GM23248 (cell line): ENCODE results near the gene FN3KRP. TPM values are rescaled to one million over a fixed set of nuclear protein-coding genes. Genes with fewer than 3 reads are reported as not detected.

ENCODE experiments used
- DNase-seq: peaks from one replicate; pipeline ENCODE4 v3.0.0-alpha.2; 2015
- H2AFZ ChIP-seq: fragments of 200-600 bp; sonication (generic); 2 replicates; pipeline ENCODE4 v1.6.1; 2016; ENCODE audit warnings: antibody characterized with exemption
- H3F3A ChIP-seq: fragments of 200-600 bp; sonication (generic); 2 replicates; pipeline ENCODE4 v1.6.1; 2016; ENCODE audit warnings: mild to moderate bottlenecking, antibody characterized with exemption, mixed run types; ENCODE audit not compliant: insufficient read depth
- H3K27ac ChIP-seq: fragments of 200-600 bp; sonication (generic); 2 replicates; pipeline ENCODE4 v1.5.1; 2016; ENCODE audit warnings: mild to moderate bottlenecking
- H3K27me3 ChIP-seq: fragments of 200-600 bp; sonication (generic); replicated peaks from 2 replicates; pipeline ENCODE4 v1.6.1; 2016; ENCODE audit warnings: mild to moderate bottlenecking; ENCODE audit not compliant: insufficient read depth
- H3K36me3 ChIP-seq: fragments of 200-600 bp; sonication (generic); 2 replicates; pipeline ENCODE4 v1.6.1; 2016; ENCODE audit warnings: low read depth, mild to moderate bottlenecking
- H3K4me1 ChIP-seq: fragments of 200-600 bp; sonication (generic); 2 replicates; pipeline ENCODE4 v1.6.1; 2016; ENCODE audit warnings: mild to moderate bottlenecking; ENCODE audit not compliant: insufficient read depth
- H3K4me2 ChIP-seq: fragments of 200-600 bp; sonication (generic); one replicate; pipeline ENCODE4 v1.6.1; 2016; ENCODE audit warnings: mild to moderate bottlenecking; ENCODE audit not compliant: unreplicated experiment
- H3K4me3 ChIP-seq: fragments of 200-600 bp; sonication (generic); 2 replicates; pipeline ENCODE4 v1.5.1; 2016; ENCODE audit warnings: mild to moderate bottlenecking
- H3K79me2 ChIP-seq: fragments of 200-600 bp; sonication (generic); 2 replicates; pipeline ENCODE4 v1.6.1; 2016; ENCODE audit warnings: mild to moderate bottlenecking; ENCODE audit not compliant: insufficient read depth
- H3K9ac ChIP-seq: fragments of 200-600 bp; sonication (generic); 2 replicates; pipeline ENCODE4 v1.6.1; 2016; ENCODE audit warnings: mild to moderate bottlenecking
- H3K9me2 ChIP-seq: fragments of 200-600 bp; sonication (generic); 2 replicates; pipeline ENCODE4 v1.6.1; 2016; ENCODE audit warnings: mixed run types, mild to moderate bottlenecking, moderate library complexity; ENCODE audit not compliant: insufficient read depth
- H3K9me3 ChIP-seq: fragments of 200-600 bp; sonication (generic); one replicate; pipeline ENCODE4 v1.6.1; 2017; ENCODE audit warnings: low read depth
- H4K20me1 ChIP-seq: fragments of 200-600 bp; sonication (generic); 2 replicates; pipeline ENCODE4 v1.6.0; 2016; ENCODE audit not compliant: insufficient read depth
- EZH2 ChIP-seq: fragments of 200-600 bp; sonication (generic); IDR thresholded peaks from 2 replicates; pipeline ENCODE4 v1.6.1; 2018; ENCODE audit warnings: antibody characterized with exemption, mild to moderate bottlenecking; ENCODE audit not compliant: insufficient read depth, poor library complexity, severe bottlenecking
- EZH2phosphoT487 ChIP-seq: fragments of 200-600 bp; sonication (generic); IDR thresholded peaks from 2 replicates; pipeline ENCODE4 v1.6.1; 2018; ENCODE audit warnings: antibody characterized with exemption, moderate library complexity, mild to moderate bottlenecking, low read depth; ENCODE audit not compliant: insufficient read depth
- WGBS, 2 experiments: methylation state at CpG; one replicate each; pipeline ENCODE4 v1.1.6; 2015 to 2017; ENCODE audit warnings: low lambda C conversion rate in 2 of 2, low coverage in 1 of 2; ENCODE audit errors: missing lambda C conversion rate in 2 of 2; 5-methylcytosine and 5-hydroxymethylcytosine counted together
- in situ Hi-C: fragments of 300-500 bp; cut with MboI; formaldehyde crosslinking; loops from 2 replicates; pipeline ENCODE4 v1.15.0; 2020
- polyA plus RNA-seq: library from polyadenylated mRNA; unstranded; fragments of >200 nt; fragmentation: Nextera tagmentation; extraction: Ambion mirVana; gene quantifications from 2 replicates; pipeline ENCODE4 v1.2.1, GENCODE V29; 2016
- total RNA-seq: library from RNA; depleted of rRNA; stranded (reverse); fragments of >200 nt; shearing (Covaris generic); gene quantifications from 2 replicates; pipeline ENCODE4 v1.2.3, GENCODE V29; 2014

Gene FN3KRP
- total and polyA plus RNA-seq, 2 experiments from 2014 or later, result 33.8 to 45.2 TPM

DNA sequence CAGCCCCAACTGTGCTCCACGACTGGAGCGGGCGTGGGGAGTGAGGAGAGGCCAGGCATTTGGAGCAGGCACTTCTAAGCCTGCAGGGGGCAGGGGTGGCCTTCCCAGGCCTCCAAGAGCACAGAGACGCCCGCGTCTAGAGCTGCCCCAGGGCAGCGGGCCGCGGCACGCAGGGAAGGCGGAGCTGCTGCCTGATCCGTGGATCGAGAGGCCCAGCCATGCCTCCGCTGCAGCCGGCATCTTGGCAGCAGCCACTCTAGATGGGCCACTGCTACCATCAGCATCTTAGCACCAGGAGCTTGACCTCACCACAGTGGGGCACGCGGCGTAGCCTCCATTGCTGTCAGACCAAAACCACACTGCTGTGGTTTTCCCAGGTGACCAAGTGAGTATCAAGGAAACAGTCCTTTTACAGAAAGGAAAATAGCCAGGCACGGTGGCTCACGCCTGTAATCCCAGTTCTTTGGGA lies 47.8 kb upstream of the FN3KRP start:
- in situ Hi-C loops, result no loop called here
- H3F3A ChIP-seq, result no peaks in the 10 kb centered on the region
- H3K4me3 ChIP-seq, result peak overlapping the region; percentile 29; the same call in 1 of the 2 replicates
- peak overlapping the region; percentile 49 for H3K4me2 ChIP-seq
- H4K20me1 ChIP-seq, result no peaks in the 10 kb centered on the region
- H3K9me3 ChIP-seq, result no peaks in the 10 kb centered on the region
- H3K27me3 ChIP-seq, result no peaks in the 10 kb centered on the region
- H3K79me2 ChIP-seq, result no peaks in the 10 kb centered on the region
- H3K9me2 ChIP-seq, result no peaks in the 10 kb centered on the region
- peaks cover 8% of the 10 kb centered on the region; the same call in 1 of the 2 replicates for H3K4me1 ChIP-seq
- H3K27ac ChIP-seq, result no peak overlapping the region
- peak; percentile 90 for DNase-seq
- 26 to 31% methylated on average over 19 to 20 of the region's 20 CpGs for WGBS, 2 experiments
- peak overlapping the region; percentile 69 for H2AFZ ChIP-seq
- no peak for TF ChIP-seq EZH2phosphoT487
- TF ChIP-seq EZH2, result no peak
- peak overlapping the region; percentile 21 for H3K9ac ChIP-seq
- H3K36me3 ChIP-seq, result no peaks in the 10 kb centered on the region

DNA sequence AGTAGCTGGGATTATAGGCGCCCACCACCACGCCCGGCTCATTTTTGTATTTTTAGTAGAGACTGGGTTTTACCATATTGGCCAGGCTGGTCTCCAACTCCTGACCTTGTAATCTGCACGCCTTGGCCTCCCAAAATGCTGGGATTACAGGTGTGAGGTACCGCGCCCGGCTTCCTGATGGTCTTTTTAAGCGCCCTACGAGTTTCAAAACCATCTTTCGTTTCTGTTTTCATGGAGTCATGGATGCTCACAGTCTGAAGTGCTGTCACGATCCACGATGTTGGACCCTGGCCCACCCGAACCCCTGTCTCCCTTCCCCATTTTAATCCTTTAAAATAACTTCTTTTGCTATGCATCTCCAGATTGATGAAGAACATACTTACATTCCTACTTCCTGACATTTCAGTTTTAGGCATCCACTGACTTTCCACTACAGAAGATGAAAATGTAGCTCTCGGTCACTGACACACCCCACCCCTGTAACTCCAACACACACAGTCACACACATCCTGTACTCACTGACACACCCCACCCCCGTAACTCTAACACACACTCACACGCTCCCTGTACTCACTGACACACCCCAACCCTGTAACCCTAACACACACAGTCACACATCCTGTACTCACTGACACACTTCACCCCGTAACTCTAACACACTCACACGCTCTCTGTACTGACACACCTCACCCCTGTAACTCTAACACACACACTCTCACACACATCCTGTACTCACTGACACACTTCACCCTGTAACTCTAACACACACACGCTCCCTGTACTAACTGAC lies 45.6 kb upstream of the FN3KRP start:
- H3K9me3 ChIP-seq, result no peaks in the 10 kb centered on the region
- 0 out of 2 replicates have a peak overlapping the region, but pooled peaks have one; percentile 31 for H3K9ac ChIP-seq
- no peaks in the 10 kb centered on the region for H3K9me2 ChIP-seq
- no peak overlapping the region for H3K4me3 ChIP-seq
- no peaks in the 10 kb centered on the region for H3K36me3 ChIP-seq
- H3K79me2 ChIP-seq, result no peaks in the 10 kb centered on the region
- 91% methylated on average over 19 of the region's 19 CpGs for WGBS, 2 experiments
- TF ChIP-seq EZH2, result no peak
- no peak for TF ChIP-seq EZH2phosphoT487
- DNase-seq, result no peak
- H3K4me2 ChIP-seq, result no peak overlapping the region
- no peak overlapping the region for H2AFZ ChIP-seq
- peaks cover 8% of the 10 kb centered on the region; the same call in 1 of the 2 replicates for H3K4me1 ChIP-seq
- in situ Hi-C loops, result no loop called here
- peak overlapping the region; percentile 26; the same call in 1 of the 2 replicates for H3K27ac ChIP-seq
- H3F3A ChIP-seq, result no peaks in the 10 kb centered on the region
- no peaks in the 10 kb centered on the region for H4K20me1 ChIP-seq
- H3K27me3 ChIP-seq, result no peaks in the 10 kb centered on the region

DNA sequence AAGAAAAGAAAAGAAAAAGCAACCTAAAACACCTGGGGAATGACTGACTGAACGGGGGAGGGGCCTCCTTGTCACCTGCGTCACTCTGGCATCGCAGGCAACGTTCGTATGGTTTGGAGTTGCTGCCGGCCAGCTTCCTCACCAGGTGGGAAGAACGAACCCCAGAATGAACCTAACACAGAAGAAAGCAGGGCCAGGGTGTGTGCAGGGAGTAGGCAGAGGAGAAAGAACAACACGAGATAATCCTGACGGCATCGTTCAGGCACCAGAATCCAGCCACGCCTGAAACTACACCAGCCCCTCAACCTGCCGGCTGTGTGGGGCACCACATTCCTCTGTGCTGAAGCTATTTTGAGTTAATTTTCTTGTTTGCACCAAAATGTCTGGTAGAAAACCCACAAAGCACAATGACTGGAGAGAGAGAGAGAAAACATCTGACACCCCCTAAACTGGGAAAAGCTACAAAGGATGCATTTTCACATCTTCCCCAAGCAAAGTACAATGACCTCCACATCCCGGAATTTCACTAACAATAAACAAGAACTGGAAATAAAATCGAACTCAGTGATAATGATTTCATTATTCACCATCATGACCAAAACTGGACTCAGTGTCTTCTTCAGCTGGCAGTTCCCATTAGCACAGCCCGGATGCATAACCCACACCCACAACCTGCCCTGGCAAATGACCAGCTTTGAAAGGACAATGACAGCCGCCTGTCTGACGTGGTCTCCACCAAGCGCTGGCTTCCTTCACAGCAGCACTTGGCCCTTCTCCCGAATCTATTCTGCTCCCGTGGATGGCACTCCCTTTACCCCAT lies 41.6 kb upstream of the FN3KRP start:
- DNase-seq, result no peak
- Histone ChIP-seq H3K36me3 (no peaks in the 10 kb centered on the region), H3K9me3 (no peaks in the 10 kb centered on the region), H3K27ac (no peak overlapping the region), H3K27me3 (no peaks in the 10 kb centered on the region), H3K4me2 (no peak overlapping the region), H3K4me1 (peaks cover under 1% of the 10 kb centered on the region; the same call in 1 of the 2 replicates), H3F3A (no peaks in the 10 kb centered on the region), H2AFZ (no peak overlapping the region), H3K4me3 (no peak overlapping the region), H4K20me1 (no peaks in the 10 kb centered on the region), H3K9ac (no peak overlapping the region), H3K79me2 (no peaks in the 10 kb centered on the region), H3K9me2 (no peaks in the 10 kb centered on the region)
- TF ChIP-seq EZH2phosphoT487, result no peak
- in situ Hi-C loops, result no loop called here
- 74 to 76% methylated on average over 19 to 20 of the region's 20 CpGs for WGBS, 2 experiments

DNA sequence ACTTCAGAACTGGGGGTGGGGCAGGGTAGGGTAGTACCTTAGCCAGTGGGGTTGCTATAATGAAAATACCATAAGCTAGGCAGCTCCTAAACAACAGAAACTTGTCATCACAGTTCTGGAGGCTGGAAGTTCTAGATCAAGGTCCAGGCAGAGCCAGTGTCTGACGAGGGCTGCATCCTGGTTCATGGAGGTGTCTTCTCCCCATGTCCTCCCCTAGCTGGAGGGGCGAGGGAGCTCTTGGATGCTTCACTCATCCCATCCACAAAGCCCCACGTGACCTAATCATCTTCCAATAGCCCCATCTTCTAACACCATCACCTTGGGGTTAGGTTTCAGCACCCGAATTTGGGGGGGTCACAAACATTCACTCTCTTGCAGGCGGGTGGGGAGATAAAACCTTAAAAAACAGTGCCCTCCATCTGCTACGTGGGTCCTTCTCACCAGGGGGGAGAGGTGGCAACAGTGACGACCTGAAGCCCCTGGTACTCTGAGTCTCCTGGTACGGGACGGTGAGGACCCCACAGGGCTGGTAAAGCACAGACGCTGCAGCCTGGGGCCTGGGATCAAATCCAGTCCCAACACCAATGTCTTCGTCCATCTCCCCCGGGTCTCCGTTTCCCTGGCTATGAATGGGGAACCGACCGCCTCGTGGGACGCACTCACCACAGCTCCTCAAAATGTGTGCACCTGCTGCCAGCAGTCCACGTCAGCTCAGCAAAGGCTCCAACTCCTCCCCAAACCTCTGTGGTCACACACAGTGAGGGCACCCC lies 40.8 kb upstream of the FN3KRP start:
- no peaks in the 10 kb centered on the region for H3K79me2 ChIP-seq
- no peak overlapping the region for H3K4me3 ChIP-seq
- WGBS, 2 experiments, result 83 to 84% methylated on average over 16 to 18 of the region's 18 CpGs
- no peak overlapping the region for H3K9ac ChIP-seq
- no peaks in the 10 kb centered on the region for H4K20me1 ChIP-seq
- H3K4me1 ChIP-seq, result no peaks in the 10 kb centered on the region
- no peak overlapping the region for H2AFZ ChIP-seq
- TF ChIP-seq EZH2phosphoT487, result no peak
- TF ChIP-seq EZH2, result no peak
- no peak overlapping the region for H3K27ac ChIP-seq
- in situ Hi-C loops, result no loop called here
- H3K27me3 ChIP-seq, result no peaks in the 10 kb centered on the region
- no peaks in the 10 kb centered on the region for H3F3A ChIP-seq
- no peak for DNase-seq
- no peaks in the 10 kb centered on the region for H3K9me3 ChIP-seq
- H3K9me2 ChIP-seq, result no peaks in the 10 kb centered on the region
- H3K36me3 ChIP-seq, result no peaks in the 10 kb centered on the region
- H3K4me2 ChIP-seq, result no peak overlapping the region
